Type B pancreatic cell (in vitro differentiated cells): ENCODE measurements around the gene IER3. TPM values are rescaled to one million over a fixed set of nuclear protein-coding genes. Genes with fewer than 3 reads are reported as not detected.
"Not testable (repeated sequence)": the region's sequence is repeated elsewhere in the genome, so short reads cannot be mapped to it uniquely, and the experiment has no call there.

Experiments used
- DNase-seq: peaks from one replicate; pipeline ENCODE4 v3.0.0; 2021; ENCODE audit warnings: mixed read lengths; ENCODE audit not compliant: unreplicated experiment; ENCODE audit errors: extremely low spot score
- H3K27ac Mint-ChIP-seq: 2 replicates; pipeline ENCODE4 v1.8.0; 2021; ENCODE audit warnings: mild to moderate bottlenecking, mixed read lengths
- H3K27me3 Mint-ChIP-seq: 2 replicates; pipeline ENCODE4 v1.8.0; 2021; ENCODE audit warnings: mixed read lengths
- H3K36me3 Mint-ChIP-seq: 2 replicates; pipeline ENCODE4 v1.8.0; 2021; ENCODE audit warnings: mixed read lengths
- H3K4me1 Mint-ChIP-seq: one replicate; pipeline ENCODE4 v1.8.0; 2021; ENCODE audit warnings: mixed read lengths; ENCODE audit not compliant: unreplicated experiment
- H3K4me3 Mint-ChIP-seq: 2 replicates; pipeline ENCODE4 v1.8.0; 2021; ENCODE audit warnings: mild to moderate bottlenecking, mixed read lengths
- H3K9me3 Mint-ChIP-seq: 2 replicates; pipeline ENCODE4 v1.8.0; 2021; ENCODE audit warnings: mixed read lengths
- total RNA-seq: library from RNA; stranded (reverse); gene quantifications from 2 replicates; pipeline ENCODE4 v1.2.1, GENCODE V29; 2021; ENCODE audit warnings: low replicate concordance
- TF ChIP-seq, protein P1 (sequence below): fragments of 200-600 bp; sonication (generic); conservative IDR thresholded peaks from 2 replicates; pipeline ENCODE4 v1.5.0; 2021; ENCODE audit warnings: antibody characterized with exemption, mild to moderate bottlenecking

The IER3 gene
- total RNA-seq, 1 donor from 2014 or later: 24.3 TPM

DNA sequence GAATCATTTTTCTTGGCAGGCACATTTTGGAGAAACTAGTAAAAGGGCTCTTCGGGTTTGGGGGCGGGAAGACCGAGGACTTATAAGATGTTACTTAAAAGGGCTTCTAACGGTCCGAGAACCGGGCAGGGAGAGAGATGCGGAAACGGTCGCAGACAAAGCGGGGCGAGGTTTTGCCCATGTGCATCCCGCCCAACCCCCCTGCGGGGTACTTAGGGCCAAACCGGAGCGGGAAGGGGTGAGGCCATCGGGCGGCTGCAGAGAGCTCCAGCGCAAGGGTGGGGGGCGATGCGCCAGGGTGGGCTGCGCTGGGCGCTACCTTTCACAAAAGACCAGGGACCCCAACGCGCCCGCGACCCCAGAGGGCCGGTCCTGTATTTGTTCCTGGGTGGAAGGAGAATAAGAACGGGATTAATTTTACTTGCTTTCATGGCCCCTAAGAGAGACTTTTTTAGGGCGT, 23.6 kb downstream of the IER3 start:
- H3K4me3 Mint-ChIP-seq: peak overlapping the region; percentile 92
- H3K9me3 Mint-ChIP-seq: peaks cover 4% of the 10 kb centered on the region
- peak; percentile 79 for DNase-seq
- H3K36me3 Mint-ChIP-seq: peaks cover 46% of the 10 kb centered on the region
- H3K27ac Mint-ChIP-seq: peak overlapping the region; percentile 97
- H3K27me3 Mint-ChIP-seq: peaks cover 11% of the 10 kb centered on the region
- peaks cover 32% of the 10 kb centered on the region for H3K4me1 Mint-ChIP-seq
- TF ChIP-seq, protein P1, sequence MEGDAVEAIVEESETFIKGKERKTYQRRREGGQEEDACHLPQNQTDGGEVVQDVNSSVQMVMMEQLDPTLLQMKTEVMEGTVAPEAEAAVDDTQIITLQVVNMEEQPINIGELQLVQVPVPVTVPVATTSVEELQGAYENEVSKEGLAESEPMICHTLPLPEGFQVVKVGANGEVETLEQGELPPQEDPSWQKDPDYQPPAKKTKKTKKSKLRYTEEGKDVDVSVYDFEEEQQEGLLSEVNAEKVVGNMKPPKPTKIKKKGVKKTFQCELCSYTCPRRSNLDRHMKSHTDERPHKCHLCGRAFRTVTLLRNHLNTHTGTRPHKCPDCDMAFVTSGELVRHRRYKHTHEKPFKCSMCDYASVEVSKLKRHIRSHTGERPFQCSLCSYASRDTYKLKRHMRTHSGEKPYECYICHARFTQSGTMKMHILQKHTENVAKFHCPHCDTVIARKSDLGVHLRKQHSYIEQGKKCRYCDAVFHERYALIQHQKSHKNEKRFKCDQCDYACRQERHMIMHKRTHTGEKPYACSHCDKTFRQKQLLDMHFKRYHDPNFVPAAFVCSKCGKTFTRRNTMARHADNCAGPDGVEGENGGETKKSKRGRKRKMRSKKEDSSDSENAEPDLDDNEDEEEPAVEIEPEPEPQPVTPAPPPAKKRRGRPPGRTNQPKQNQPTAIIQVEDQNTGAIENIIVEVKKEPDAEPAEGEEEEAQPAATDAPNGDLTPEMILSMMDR: no peak

DNA sequence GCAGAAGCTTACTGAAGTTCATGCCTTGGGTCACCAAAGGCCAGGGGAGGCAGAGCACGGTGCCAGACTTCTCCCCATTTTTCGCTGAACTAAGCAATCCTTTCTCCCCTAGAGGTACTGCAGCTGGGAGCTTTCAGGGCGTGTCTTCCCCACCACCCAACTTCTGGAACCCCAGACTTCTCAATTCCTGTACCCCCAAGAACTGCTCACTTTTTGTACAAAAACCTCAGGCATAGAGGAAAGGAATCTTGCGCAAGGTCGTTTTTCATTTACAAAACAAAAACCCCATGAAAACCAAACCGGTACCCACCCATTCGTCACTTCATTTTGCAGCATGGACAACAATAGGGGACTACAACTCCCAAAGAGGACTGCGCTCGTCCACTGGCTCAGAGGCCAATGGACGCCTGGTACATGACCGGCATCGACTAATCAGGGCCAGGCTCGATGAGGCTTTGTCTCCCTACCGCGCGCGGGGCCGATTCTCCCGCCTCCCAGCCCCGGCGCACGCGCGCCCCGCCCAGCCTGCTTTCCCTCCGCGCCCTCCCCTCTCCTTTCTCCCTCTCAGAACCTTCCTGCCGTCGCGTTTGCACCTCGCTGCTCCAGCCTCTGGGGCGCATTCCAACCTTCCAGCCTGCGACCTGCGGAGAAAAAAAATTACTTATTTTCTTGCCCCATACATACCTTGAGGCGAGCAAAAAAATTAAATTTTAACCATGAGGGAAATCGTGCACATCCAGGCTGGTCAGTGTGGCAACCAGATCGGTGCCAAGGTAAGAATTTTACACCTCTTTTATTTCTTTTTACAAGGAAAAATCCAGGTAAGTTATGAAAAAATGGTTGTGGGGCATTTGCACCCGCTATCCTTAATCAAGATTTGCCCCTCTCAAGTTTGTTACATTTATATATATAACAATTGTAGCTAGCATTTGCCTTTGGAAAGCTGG, 24.3 kb downstream of the IER3 start, which contains the start of gene TUBB:
Gene TUBB (plus strand): TSS at position 562 of the 947 bp plus-strand sequence. CDS start 155 bp downstream, at position 717.
- peaks cover 4% of the 10 kb centered on the region for H3K9me3 Mint-ChIP-seq
- peak within 1 kb of the TSS; percentile 92 for H3K4me3 Mint-ChIP-seq
- peaks cover 35% of the 10 kb centered on the region for H3K4me1 Mint-ChIP-seq
- H3K27me3 Mint-ChIP-seq: peaks cover 11% of the 10 kb centered on the region
- H3K36me3 Mint-ChIP-seq: peaks cover 43% of the 10 kb centered on the region
- peak within 1 kb of the TSS; percentile 97 for H3K27ac Mint-ChIP-seq
- peak; percentile 97 for DNase-seq
- TF ChIP-seq, protein P1: peak; percentile 46

DNA sequence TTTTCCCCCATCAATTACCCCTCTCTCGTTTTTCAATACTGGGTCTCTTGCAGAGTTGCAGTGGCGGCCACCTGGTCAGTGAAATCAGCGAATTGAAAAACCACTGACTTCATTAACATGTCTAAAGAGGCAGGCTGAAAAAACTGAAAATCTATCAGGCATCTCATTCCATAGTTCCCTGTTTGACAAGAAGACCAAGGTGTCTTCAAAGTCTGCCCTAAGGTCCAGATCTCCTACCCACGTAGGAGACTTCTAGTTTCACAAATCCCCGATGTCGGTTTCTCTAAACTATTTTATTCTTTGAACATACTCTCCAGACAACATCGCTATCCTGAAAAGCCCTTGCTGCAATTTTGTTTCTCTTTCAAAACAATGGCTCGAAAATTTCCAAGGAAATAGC, 25.0 kb downstream of the IER3 start:
- Mint-ChIP-seq H3K27me3 (peaks cover 11% of the 10 kb centered on the region), H3K4me1 (peaks cover 35% of the 10 kb centered on the region), H3K27ac (peak overlapping the region; percentile 97), H3K4me3 (peak overlapping the region; percentile 92), H3K36me3 (peaks cover 40% of the 10 kb centered on the region), H3K9me3 (peaks cover 4% of the 10 kb centered on the region)
- TF ChIP-seq, protein P1: no peak
- no peak for DNase-seq

DNA sequence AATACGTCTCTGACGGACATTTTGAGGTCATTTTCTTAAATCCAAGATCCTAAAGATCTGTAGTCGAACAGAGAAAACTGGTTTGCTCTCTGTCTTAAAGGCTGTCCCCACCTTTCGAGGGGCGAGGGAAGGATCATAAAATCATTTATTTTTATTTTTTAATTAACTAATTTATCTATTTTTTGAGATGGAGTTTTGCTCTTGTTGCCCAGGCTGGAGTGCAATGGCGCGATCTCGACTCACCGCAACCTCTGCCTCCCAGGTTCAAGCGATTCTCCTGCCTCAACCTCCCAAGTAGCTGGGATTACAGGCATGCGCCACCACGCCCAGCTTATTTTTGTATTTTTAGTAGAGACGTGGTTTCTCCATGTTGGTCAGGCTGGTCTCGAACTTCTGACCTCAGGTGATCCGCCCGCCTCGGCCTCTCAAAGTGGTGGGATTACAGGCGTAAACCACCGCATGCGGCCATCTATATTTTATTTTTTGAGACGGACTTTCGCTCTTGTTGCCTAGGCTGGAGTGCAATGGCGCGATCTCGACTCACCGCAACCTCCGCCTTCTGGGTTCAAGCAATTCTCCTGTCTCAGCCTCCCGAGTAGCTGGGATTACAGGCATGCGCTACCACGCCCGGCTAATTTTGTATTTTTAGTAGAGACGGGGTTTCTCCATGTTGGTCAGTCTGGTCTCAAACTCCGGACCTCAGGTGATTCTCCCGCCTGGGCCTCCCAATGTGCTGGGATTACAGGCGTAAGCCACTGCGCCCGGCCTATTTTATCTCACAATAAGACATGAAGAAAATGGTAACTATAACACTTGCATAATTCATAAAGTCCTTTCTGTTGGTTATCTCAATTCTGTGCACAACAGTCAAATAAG, 26.3 kb downstream of the IER3 start:
- Mint-ChIP-seq H3K36me3 (peaks cover 39% of the 10 kb centered on the region), H3K4me3 (peak overlapping the region; percentile 97), H3K4me1 (peaks cover 31% of the 10 kb centered on the region), H3K27me3 (peaks cover 11% of the 10 kb centered on the region), H3K27ac (peak overlapping the region; percentile 100)
- DNase-seq, H3K9me3 Mint-ChIP-seq: not testable (repeated sequence)
- TF ChIP-seq, protein P1: peak; percentile 24

DNA sequence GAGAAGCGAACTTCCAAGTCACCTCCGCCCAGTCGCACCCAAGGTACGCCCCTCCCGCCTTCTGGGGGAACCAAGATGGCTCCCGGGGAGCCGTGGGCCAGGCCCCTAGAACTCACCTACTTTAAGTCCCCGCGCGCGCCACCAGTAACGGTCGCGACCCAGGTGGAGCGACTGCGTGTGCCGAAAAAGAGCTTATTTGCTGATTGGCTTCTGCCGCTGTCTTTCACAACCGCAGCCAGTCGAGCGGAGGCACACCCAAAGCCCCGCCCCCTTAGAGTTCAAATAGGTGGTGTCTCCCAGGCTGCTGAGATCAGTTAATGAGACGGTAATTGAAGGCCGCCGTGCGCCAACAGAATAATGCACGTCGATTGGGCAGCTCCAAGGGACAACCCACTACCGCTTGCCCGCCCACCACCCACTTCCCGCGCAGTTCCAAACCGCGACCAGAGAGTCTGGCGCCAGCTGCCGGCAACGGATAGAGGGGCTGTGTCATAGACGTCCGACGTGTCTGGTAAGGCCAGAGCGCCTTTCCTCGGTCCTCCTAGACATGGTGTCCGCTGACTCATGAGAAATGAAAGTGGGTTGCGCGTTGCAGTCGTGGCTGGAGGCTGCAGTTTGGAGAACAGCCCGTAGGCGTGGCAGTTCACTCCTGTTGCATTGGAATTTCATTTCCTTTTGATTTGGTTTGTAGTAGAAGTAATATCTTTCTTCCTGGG, 27.1 kb downstream of the IER3 start, which contains the start of gene MDC1:
Gene MDC1 (minus strand): TSS at position 153 of the 716 bp plus-strand sequence. CDS start 2,106 bp downstream, outside the sequence.
- peaks cover 4% of the 10 kb centered on the region for H3K9me3 Mint-ChIP-seq
- H3K4me3 Mint-ChIP-seq: peak within 1 kb of the TSS; percentile 97
- peaks cover 7% of the 10 kb centered on the region for H3K27me3 Mint-ChIP-seq
- TF ChIP-seq, protein P1: peak; percentile 63
- peak; percentile 98 for DNase-seq
- peaks cover 25% of the 10 kb centered on the region for H3K4me1 Mint-ChIP-seq
- peak within 1 kb of the TSS; percentile 100 for H3K27ac Mint-ChIP-seq
- peaks cover 39% of the 10 kb centered on the region for H3K36me3 Mint-ChIP-seq
